HG03108 (cell line): ENCODE measurements around the gene FXYD7.
"Not testable (repeated sequence)": the region's sequence is repeated elsewhere in the genome, so short reads cannot be mapped to it uniquely, and the experiment has no call there.

ENCODE experiments used
- ATAC-seq: cut with Tn5 transposase; IDR thresholded peaks from one replicate; pipeline ENCODE4 v1.9.1; 2021; ENCODE audit warnings: moderate library complexity; ENCODE audit not compliant: unreplicated experiment

The FXYD7 gene, protein sequence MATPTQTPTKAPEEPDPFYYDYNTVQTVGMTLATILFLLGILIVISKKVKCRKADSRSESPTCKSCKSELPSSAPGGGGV

GRCh38 chr19:35143231-35143715 lies at the start of gene FXYD7:
Gene FXYD7 (plus strand): TSS chr19:35143255. CDS start chr19:35143334, 79 bp downstream.
- no peak for ATAC-seq

GRCh38 chr19:35093430-35093829 lies 49.6 kb upstream of the FXYD7 start:
- no peak for ATAC-seq

DNA sequence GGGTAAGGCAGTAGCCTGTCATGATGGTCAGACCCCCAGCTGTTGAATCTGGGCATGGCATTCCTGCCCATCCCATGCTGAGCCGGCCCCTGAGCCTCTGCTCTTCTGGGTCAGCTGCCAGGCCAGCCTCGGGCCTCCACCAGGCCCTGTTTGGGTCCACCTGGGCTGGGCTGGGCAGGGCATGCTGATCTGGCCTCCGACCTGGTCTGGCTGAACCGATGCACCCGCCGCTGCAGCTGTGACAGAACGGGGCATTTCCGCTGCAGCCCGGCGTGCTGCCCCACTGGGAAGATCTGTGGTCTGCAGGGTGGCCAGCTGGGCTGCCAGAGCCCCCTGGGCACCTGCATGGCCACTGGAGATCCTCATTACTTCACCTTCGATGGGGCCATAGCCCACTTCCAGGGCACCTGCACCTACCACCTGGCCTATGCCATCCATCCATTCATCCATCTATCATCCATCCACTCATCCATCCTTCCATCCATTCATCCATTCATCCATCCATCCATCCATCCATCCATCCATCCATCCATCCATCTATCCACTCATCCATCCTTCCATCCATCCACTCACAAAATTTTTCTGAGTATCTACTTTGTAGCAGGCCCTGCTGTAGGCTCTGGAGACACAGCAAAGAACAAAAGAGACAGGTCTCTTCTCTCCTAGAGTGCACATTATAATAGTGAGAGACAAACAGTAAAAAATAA lies 49.0 kb upstream of the FXYD7 start:
- no peak for ATAC-seq

DNA sequence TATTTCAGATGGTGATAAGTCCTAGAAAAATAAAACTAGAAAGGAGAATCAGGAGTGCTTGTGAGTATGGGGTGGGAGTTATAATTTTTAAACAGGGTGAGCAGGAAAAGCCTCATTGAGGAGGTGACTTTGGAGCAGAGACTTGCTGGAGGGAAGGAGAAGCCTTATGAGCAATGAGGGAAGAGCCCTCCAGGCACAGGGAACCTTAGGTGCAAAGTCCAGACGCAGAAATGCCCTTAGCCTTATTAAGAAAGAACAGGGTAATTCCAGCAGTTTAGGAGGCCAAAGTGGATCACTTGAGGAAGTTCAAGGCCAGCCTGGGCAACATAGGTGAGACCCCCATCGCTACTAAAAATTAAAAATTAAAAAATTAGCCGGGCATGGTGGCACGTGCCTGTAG lies 48.4 kb upstream of the FXYD7 start:
- no peak for ATAC-seq

DNA sequence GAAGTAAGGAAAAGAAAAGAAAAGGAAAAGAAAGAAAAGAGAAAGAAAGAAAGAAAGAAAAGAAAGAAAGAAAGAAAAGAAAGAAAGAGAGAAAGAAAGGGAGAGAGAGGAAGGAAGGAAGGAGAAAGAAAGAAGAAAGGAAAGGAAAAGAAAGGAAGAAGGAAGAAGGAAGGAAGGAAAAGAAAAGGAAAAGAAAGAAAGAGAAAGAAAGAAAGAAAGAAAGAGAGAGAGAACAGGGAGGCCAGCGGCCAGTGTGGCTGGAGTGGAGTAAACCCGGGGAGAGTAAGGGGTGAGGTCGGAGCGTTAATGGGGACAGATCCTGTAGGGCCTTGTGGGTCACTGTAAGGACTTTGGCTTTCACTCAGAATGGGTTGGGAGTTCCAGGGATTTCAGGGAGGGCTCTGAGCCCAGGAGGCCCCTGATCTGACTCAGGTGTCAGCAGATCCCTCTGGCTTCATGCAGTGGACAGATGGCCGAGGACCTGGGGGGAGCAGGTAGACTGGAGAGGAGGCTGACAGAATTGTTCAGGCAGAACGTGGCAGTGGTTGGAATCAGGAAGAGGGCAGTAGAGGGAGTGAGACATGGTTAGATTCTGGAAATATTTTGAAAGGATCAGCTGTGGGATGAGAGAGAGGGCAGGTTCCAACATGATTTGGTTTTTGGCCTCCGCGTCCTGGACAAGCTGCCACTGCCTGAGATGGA lies 47.2 kb upstream of the FXYD7 start:
- ATAC-seq: no peak

GRCh38 chr19:35098413-35099049 lies 44.5 kb upstream of the FXYD7 start:
- ATAC-seq: no peak

DNA sequence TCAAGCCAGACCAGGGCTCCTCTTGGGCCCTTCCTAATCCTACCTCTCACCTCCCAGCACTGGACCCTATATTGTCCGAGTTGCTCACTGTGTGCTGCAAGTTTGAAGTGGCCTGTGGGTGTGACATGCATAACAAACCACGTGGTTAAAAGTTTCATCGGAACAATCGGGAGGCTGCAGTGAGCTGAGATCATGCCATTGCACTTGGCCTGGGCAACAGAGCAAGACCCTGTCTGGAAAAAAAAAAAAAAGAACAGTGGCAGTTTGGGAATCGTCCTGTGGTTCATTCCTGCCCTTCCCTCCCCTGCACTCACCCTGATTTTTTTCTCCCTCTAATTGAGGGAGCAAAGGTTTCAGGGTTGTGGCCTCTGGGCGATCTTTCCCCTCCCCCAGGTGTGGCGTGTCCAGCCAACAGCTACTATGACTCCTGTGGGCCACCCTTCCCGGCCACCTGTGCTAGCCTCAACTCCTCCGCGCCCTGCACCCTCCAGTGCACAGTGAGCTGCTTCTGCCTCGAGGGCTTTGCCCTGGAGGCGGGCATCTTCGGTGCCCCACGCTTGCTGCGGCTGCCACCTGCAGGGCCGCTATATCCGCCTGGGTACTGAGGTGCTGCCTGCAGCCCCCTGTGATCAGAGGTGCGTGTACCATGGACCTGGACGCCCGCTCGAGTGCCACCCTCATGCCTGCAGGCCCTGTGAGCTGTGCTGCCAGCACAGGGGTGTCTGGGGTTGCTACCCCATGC lies 43.7 kb upstream of the FXYD7 start:
- no peak for ATAC-seq

GRCh38 chr19:35099897-35100275 lies 43.2 kb upstream of the FXYD7 start:
- ATAC-seq: no peak

- no peak for ATAC-seq
Measured at GRCh38 chr19:35100588-35101533, 42.2 kb upstream of the FXYD7 start.

DNA sequence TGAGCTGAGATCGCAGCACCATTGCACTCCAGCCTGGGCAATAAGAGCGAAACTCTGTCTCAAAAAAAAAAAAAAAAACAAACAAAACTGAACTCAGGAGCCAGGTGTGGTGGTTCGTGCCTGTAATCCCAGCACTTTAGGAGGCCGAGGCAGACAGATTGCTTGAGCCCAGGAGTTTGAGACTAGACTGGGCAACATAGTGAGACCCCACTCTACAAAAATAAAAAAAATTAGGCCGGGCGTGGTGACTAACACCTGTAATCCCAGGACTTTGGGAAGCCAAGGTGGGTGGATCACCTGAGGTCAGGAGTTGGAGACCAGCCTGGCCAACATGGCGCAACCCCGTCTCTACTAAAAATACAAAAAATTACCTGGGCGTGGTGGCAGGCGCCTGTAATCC lies 41.1 kb upstream of the FXYD7 start:
- not testable (repeated sequence) for ATAC-seq

DNA sequence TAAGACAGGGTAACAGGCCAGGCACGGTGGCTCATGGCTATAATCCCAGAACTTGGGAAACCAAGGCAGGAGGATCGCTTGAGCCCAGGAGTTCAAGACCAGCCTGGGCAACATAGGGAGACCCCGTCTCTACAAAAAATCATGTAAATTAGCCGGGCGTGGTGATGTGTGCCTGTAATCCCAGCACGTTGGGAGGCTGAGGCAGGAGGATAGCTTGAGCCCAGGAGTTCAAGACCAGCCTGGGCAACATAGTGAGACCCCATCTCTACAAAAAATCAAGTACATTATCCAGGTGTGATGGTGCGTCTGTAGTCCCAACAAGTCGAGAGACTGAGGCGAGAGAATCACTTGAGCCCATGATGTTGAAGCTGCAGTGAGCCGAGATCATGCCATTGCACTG lies 39.4 kb upstream of the FXYD7 start:
- ATAC-seq: not testable (repeated sequence)

- ATAC-seq: no peak
Measured at GRCh38 chr19:35104361-35104760, 38.7 kb upstream of the FXYD7 start.

- ATAC-seq: no peak
Measured at GRCh38 chr19:35105047-35105410, 38.0 kb upstream of the FXYD7 start.

DNA sequence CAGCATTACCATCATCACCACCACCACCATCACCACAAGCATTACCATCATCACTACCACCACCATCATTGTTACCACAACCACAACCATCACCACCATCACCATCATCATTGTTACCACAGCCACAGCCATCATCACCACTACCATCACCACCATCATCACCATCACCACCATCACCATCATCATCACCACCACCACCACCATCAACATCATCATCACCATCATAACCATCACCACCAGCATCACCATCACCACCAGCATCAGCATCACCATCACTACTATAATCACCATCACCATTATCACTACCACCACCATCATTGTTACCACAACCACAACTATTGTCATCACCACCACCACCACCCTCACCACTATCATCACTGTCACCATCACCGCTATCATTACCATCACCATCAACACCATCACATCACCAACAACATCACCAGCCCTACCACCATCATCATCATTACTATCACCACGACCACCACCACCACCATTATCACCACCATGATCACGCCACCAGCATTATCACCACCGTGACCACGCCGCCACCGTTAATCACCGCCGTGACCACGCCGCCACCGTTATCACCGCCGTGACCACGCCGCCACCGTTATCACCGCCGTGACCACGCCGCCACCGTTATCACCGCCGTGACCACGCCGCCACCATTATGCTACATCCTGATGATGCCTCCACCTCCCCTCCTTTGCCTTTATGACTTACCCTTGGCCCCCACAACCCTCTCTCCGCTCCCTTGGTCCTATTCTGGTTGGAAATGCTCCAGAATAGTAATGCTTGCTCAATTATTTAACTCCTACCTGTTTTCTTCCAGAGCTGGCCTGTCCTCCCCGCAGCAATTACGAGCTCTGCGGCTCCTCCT lies 37.4 kb upstream of the FXYD7 start:
- ATAC-seq: no peak

GRCh38 chr19:35106291-35106583 lies 36.8 kb upstream of the FXYD7 start:
- ATAC-seq: no peak

- no peak for ATAC-seq
Measured at GRCh38 chr19:35106898-35107541, 36.0 kb upstream of the FXYD7 start.

GRCh38 chr19:35107545-35107944 lies 35.5 kb upstream of the FXYD7 start:
- no peak for ATAC-seq

DNA sequence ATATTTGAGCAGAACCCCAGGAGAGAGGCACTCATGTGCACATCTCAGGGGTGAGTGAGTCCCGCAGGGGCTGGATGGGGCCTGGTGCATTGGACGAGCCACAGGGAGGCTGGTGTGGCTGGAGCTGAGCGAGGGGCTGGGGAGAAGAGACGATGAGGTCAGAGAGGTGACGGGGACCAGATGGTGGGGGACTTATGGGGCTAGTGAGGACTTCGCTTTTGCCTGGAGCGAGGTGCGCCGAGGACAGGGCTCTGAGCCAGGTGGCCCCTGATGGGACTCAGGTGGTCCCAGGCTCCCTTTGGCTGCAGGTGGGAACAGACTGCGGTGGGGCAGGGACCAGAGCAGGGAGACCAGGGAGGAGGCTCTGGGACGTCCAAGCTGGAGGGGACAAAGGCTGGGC lies 34.3 kb upstream of the FXYD7 start:
- ATAC-seq: no peak
